HEK293 (cell line): Measurements from ENCODE around the gene S100A6.

Experiments
- CTCF ChIP-seq: fragments of 450-650 bp; formaldehyde crosslinking; IDR thresholded peaks from 2 replicates; pipeline ENCODE4 v1.5.1; 2016; ENCODE audit warnings: missing biosample characterization, missing genetic modification characterization
- HOXA7 ChIP-seq: sonication (generic); formaldehyde crosslinking; IDR thresholded peaks from 2 replicates; pipeline ENCODE4 v1.8.1; 2022; ENCODE audit warnings: missing genetic modification reagents, borderline replicate concordance
- HOXD13 ChIP-seq: sonication (generic); formaldehyde crosslinking; IDR thresholded peaks from 2 replicates; pipeline ENCODE4 v1.8.0; 2022; ENCODE audit warnings: missing genetic modification reagents, borderline replicate concordance
- SALL2 ChIP-seq: fragments of 450-650 bp; formaldehyde crosslinking; IDR thresholded peaks from 2 replicates; pipeline ENCODE4 v1.5.0; 2017; ENCODE audit warnings: missing biosample characterization, mild to moderate bottlenecking, missing genetic modification characterization, borderline replicate concordance
- YY2 ChIP-seq: fragments of 450-650 bp; formaldehyde crosslinking; IDR thresholded peaks from 2 replicates; pipeline ENCODE4 v1.5.1; 2016; ENCODE audit warnings: missing biosample characterization, missing genetic modification characterization
- ZBTB10 ChIP-seq: fragments of 450-650 bp; formaldehyde crosslinking; IDR thresholded peaks from 2 replicates; pipeline ENCODE4 v1.5.1; 2016; ENCODE audit warnings: missing biosample characterization, missing genetic modification characterization
- ZBTB20 ChIP-seq: fragments of 450-650 bp; formaldehyde crosslinking; IDR thresholded peaks from 2 replicates; pipeline ENCODE4 v1.5.1; 2016; ENCODE audit warnings: missing biosample characterization, missing genetic modification characterization
- ZNF10 ChIP-seq: fragments of 450-650 bp; formaldehyde crosslinking; IDR thresholded peaks from 2 replicates; pipeline ENCODE4 v1.5.1; 2017; ENCODE audit warnings: missing biosample characterization, missing genetic modification characterization
- ZNF274 ChIP-seq, 2 experiments: fragments of 200-500 bp in 1 of 2; fragments of 450-650 bp in 1 of 2; sonication (Bioruptor generic) in 1 of 2; formaldehyde crosslinking in 1 of 2; IDR thresholded peaks; 2 replicates each; pipeline versions ENCODE4 v1.5.1 to v1.6.1; 2014 to 2016; ENCODE audit warnings: borderline replicate concordance in 1 of 2, inconsistent platforms in 1 of 2, low read length in 1 of 2, missing biosample characterization in 1 of 2, missing genetic modification characterization in 1 of 2
- ZNF362 ChIP-seq: fragments of 450-650 bp; formaldehyde crosslinking; IDR thresholded peaks from 2 replicates; pipeline ENCODE4 v1.5.1; 2016; ENCODE audit warnings: missing biosample characterization, missing genetic modification characterization
- ZNF394 ChIP-seq: fragments of 450-650 bp; formaldehyde crosslinking; IDR thresholded peaks from 2 replicates; pipeline ENCODE4 v1.5.1; 2016; ENCODE audit warnings: missing biosample characterization, missing genetic modification characterization, mild to moderate bottlenecking, moderate library complexity, borderline replicate concordance
- ZNF423 ChIP-seq: fragments of 450-650 bp; formaldehyde crosslinking; IDR thresholded peaks from 2 replicates; pipeline ENCODE4 v1.5.1; 2016; ENCODE audit warnings: missing biosample characterization, missing genetic modification characterization
- TF ChIP-seq, protein P1 (sequence below): fragments of 450-650 bp; formaldehyde crosslinking; conservative IDR thresholded peaks from 2 replicates; pipeline ENCODE4 v1.5.1; 2016; ENCODE audit warnings: low read depth, missing biosample characterization, missing genetic modification characterization

GRCh38 chr1:153520818-153521476 is 14.8 kb downstream of the S100A6 start:
- TF ChIP-seq ZNF10 (tag by site-specific recombination) (no peak), CTCF (tag by site-specific recombination) (no peak), YY2 (tag by site-specific recombination) (no peak), HOXD13 (CRISPR knock-in tag) (no peak), HOXA7 (CRISPR knock-in tag) (no peak), ZBTB20 (tag by site-specific recombination) (no peak), SALL2 (tag by site-specific recombination) (no peak), ZNF423 (tag by site-specific recombination) (no peak), ZNF362 (no peak), ZNF394 (tag by site-specific recombination) (no peak), ZBTB10 (tag by site-specific recombination) (no peak), ZNF274 (IDR thresholded peaks at IDR 0.05; ENCODE audit: low read length) (no peak), ZNF274 (tag by site-specific recombination; IDR thresholded peaks at IDR 0.05; ENCODE audit: borderline replicate concordance) (no peak)
- TF ChIP-seq, protein P1, sequence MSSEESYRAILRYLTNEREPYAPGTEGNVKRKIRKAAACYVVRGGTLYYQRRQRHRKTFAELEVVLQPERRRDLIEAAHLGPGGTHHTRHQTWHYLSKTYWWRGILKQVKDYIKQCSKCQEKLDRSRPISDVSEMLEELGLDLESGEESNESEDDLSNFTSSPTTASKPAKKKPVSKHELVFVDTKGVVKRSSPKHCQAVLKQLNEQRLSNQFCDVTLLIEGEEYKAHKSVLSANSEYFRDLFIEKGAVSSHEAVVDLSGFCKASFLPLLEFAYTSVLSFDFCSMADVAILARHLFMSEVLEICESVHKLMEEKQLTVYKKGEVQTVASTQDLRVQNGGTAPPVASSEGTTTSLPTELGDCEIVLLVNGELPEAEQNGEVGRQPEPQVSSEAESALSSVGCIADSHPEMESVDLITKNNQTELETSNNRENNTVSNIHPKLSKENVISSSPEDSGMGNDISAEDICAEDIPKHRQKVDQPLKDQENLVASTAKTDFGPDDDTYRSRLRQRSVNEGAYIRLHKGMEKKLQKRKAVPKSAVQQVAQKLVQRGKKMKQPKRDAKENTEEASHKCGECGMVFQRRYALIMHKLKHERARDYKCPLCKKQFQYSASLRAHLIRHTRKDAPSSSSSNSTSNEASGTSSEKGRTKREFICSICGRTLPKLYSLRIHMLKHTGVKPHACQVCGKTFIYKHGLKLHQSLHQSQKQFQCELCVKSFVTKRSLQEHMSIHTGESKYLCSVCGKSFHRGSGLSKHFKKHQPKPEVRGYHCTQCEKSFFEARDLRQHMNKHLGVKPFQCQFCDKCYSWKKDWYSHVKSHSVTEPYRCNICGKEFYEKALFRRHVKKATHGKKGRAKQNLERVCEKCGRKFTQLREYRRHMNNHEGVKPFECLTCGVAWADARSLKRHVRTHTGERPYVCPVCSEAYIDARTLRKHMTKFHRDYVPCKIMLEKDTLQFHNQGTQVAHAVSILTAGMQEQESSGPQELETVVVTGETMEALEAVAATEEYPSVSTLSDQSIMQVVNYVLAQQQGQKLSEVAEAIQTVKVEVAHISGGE = no peak
